ENCODE data around the gene RTN3. TPM values are rescaled to one million over a fixed set of nuclear protein-coding genes. Genes with fewer than 3 reads are reported as not detected.
A peak's percentile ranks its signal among the peaks of the same experiment; 100 is the strongest.

The RTN3 gene
- total and polyA plus RNA-seq, 9 of the 15 experiments (the other 6 are each of a cell fraction or from before 2014, with no cell fraction given), result 41.6 to 169 (median 93.5) TPM

- peak; percentile 100 for TF ChIP-seq MGA (IDR thresholded peaks at IDR 0.05)
- TF ChIP-seq FOXJ3 (CRISPR knock-in tag; IDR thresholded peaks at IDR 0.05), result peak; percentile 74; the same call in 1 of the 2 replicates
- peak; percentile 97 for TF ChIP-seq TFAP4 (CRISPR knock-in tag; IDR thresholded peaks at IDR 0.05; ENCODE audit: borderline replicate concordance)
- TF ChIP-seq ZNF655 (CRISPR knock-in tag; IDR thresholded peaks at IDR 0.05), result no peak
- no peak for TF ChIP-seq POLR3A (IDR thresholded peaks at IDR 0.05; ENCODE audit: borderline replicate concordance, extremely low read depth, insufficient read depth, insufficient read length)
- peak; percentile 100; the same call in 1 of the 2 replicates for TF ChIP-seq PURB (CRISPR knock-in tag; IDR thresholded peaks at IDR 0.05; ENCODE audit: low read depth)
- TF ChIP-seq CXXC5 (CRISPR knock-in tag; IDR thresholded peaks at IDR 0.05), result peak; percentile 100
- peak; percentile 45 for TF ChIP-seq EP300 (IDR thresholded peaks at IDR 0.05; ENCODE audit: low read length)
- TF ChIP-seq ZNF511 (CRISPR knock-in tag; IDR thresholded peaks at IDR 0.05), result peak; percentile 100
Observed at GRCh38 chr11:63671322-63672155, 9.8 kb upstream of the RTN3 start, which contains the start of gene ATL3 (continued).

All from K562 (cell line).